ENCODE data around the gene FBXO48.

GRCh38 chr2:68435615-68436014 lies 31.5 kb downstream of the FBXO48 start:
- TF ChIP-seq, protein P1, sequence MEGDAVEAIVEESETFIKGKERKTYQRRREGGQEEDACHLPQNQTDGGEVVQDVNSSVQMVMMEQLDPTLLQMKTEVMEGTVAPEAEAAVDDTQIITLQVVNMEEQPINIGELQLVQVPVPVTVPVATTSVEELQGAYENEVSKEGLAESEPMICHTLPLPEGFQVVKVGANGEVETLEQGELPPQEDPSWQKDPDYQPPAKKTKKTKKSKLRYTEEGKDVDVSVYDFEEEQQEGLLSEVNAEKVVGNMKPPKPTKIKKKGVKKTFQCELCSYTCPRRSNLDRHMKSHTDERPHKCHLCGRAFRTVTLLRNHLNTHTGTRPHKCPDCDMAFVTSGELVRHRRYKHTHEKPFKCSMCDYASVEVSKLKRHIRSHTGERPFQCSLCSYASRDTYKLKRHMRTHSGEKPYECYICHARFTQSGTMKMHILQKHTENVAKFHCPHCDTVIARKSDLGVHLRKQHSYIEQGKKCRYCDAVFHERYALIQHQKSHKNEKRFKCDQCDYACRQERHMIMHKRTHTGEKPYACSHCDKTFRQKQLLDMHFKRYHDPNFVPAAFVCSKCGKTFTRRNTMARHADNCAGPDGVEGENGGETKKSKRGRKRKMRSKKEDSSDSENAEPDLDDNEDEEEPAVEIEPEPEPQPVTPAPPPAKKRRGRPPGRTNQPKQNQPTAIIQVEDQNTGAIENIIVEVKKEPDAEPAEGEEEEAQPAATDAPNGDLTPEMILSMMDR (IDR thresholded peaks at IDR 0.05; ENCODE audit: low read length), result no peak
- no peak for TF ChIP-seq EZH2 (IDR thresholded peaks at IDR 0.05; ENCODE audit: borderline replicate concordance, low read length)
